Measurements from ENCODE around the gene FIG4.
"Not testable (repeated sequence)": the region's sequence is repeated elsewhere in the genome, so short reads cannot be mapped to it uniquely, and the experiment has no call there.

FIG4 gene

DNA sequence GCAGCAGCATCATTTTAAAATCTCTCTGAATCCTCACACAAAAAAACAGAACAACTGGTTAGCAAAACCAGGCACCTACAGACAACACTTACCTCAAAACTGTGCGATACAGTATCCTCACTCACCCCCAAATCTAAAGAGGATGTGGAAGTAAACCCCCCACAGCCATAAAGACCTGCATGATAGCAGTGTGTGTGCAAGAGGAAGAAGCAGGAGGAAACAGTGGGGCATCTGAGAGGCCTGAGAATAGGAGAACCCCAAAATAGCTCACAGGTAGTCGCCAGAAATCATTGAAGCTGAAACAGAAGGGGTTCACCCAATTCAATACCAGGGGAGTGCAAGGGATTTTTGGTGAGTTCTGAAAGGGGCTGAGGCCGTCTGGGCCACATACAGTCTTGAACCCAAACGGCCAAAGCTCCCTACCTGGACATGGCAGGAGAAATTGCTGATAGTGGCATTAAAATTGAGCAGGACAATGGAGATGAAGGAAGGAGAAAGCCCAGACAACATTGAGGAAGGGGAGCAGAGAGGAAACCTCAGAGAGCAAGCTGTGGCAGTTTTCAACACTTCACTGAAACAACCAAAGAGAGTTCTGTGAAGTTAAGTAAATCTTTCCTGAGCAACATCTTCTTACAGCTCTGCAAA lies 129.7 kb downstream of the FIG4 start:
- Histone ChIP-seq H3K9me3 (ENCODE audit: low read depth, low read length) (no peaks in the 10 kb centered on the region), H3K36me3 (ENCODE audit: insufficient read depth, low read length) (no peaks in the 10 kb centered on the region), H3K9ac (ENCODE audit: insufficient read length) (no peak overlapping the region), H3K4me3 (no peak overlapping the region), H3K27ac (no peak overlapping the region)
- DNase-seq (ENCODE audit: low read depth, low spot score): no peak
- TF ChIP-seq FOXP2 (optimal IDR thresholded peaks at IDR 0.05; ENCODE audit: control extremely low read depth, extremely low read length, insufficient read depth): no peak
- no peak for TF ChIP-seq POLR2AphosphoS5 (IDR thresholded peaks at IDR 0.05; ENCODE audit: borderline replicate concordance, low read depth, low read length)
- no peak for TF ChIP-seq EZH2 (IDR thresholded peaks at IDR 0.05)

DNA sequence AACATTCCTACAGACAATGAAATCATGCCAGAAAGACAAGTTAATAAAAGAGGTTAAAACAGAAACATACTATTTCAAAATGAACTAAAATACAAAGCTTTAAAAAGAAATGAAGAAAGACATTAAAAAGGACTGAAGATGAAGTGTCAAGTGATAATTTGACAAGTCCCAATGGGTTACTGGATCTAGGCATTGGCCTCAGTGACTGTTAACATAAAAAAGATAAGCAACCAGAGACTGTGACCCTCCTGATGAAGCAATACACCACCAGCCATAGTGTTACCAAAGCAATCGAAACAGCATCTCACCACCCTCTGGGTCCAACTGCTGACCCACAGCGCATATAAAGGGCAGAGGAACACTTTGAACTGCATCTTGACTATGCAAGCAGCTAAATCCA lies 130.3 kb downstream of the FIG4 start:
- Histone ChIP-seq H3K9ac (ENCODE audit: insufficient read length) (no peak overlapping the region), H3K9me3 (ENCODE audit: low read depth, low read length) (no peaks in the 10 kb centered on the region), H3K36me3 (ENCODE audit: insufficient read depth, low read length) (no peaks in the 10 kb centered on the region), H3K4me3 (no peak overlapping the region), H3K27ac (no peak overlapping the region)
- DNase-seq (ENCODE audit: low read depth, low spot score): no peak
- TF ChIP-seq POLR2AphosphoS5 (IDR thresholded peaks at IDR 0.05; ENCODE audit: borderline replicate concordance, low read depth, low read length) (no peak), EZH2 (IDR thresholded peaks at IDR 0.05) (no peak), FOXP2 (optimal IDR thresholded peaks at IDR 0.05; ENCODE audit: control extremely low read depth, extremely low read length, insufficient read depth) (no peak)

DNA sequence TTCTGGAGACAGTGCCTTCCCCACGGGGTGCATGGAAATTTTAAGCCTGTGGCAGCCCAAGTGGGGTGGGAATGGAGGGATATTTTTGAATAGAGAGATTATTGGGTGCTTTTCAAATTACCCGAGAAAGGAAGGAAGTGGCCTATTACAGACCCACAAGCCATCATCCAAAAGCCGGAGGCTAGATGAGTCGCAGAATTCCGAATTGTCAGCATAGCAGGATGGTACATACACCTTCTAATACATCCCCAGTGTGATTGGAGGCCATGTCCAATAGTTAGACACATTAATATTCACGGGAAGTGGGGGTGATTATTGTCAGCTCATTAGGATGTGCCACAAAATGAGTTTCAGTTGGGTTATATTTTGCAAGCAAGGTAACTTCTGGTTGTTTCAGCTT lies 133.0 kb downstream of the FIG4 start:
- no peak for TF ChIP-seq POLR2AphosphoS5 (IDR thresholded peaks at IDR 0.05; ENCODE audit: borderline replicate concordance, low read depth, low read length)
- no peak for TF ChIP-seq FOXP2 (optimal IDR thresholded peaks at IDR 0.05; ENCODE audit: control extremely low read depth, extremely low read length, insufficient read depth)
- TF ChIP-seq EZH2 (IDR thresholded peaks at IDR 0.05): no peak
- no peaks in the 10 kb centered on the region for H3K36me3 ChIP-seq (ENCODE audit: insufficient read depth, low read length)
- H3K9me3 ChIP-seq (ENCODE audit: low read depth, low read length): no peaks in the 10 kb centered on the region
- DNase-seq (ENCODE audit: low read depth, low spot score): no peak
- H3K9ac ChIP-seq (ENCODE audit: insufficient read length): no peak overlapping the region
- H3K27ac ChIP-seq: no peak overlapping the region
- H3K4me3 ChIP-seq: no peak overlapping the region

DNA sequence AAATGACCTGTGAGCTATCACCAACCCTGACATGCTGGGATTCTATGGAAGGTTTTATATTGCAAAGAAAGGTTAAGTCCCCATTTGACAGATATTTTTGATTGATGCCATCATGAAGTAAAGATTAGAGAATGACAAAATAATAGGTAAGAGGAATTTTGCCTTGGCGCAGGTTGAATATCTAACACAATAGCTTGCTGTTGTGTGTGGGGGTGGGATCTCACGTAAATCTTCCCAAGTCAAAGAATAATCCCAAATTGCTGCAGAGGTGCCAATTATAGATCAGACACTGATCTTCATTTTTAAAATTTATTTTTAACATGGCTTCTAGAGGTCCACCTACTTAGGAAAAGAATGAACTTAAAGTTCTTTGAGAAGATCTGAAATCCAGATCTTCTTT lies 135.5 kb downstream of the FIG4 start:
- TF ChIP-seq EZH2 (IDR thresholded peaks at IDR 0.05) (no peak), FOXP2 (optimal IDR thresholded peaks at IDR 0.05; ENCODE audit: control extremely low read depth, extremely low read length, insufficient read depth) (no peak), POLR2AphosphoS5 (IDR thresholded peaks at IDR 0.05; ENCODE audit: borderline replicate concordance, low read depth, low read length) (no peak)
- DNase-seq (ENCODE audit: low read depth, low spot score): no peak

DNA sequence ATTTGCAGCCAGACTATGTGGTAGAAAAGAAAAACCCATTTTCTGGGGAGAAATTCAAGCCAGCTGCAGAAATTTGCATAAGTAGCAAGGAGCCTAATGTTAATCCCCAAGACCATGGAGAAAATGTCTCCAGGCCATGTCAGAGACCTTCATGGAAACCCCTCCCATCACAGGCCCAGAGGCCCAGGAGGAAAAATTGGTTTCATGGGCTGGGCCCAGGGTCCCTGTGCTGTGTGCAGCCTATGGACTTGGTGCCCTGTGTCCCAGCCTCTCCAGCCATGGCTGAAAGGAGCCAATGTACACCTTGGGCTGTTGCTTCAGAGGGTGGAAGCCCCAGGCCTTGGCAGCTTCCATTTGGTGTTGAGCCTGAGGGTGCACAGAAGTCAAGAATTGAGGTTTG lies 140.3 kb downstream of the FIG4 start:
- DNase-seq (ENCODE audit: low read depth, low spot score); H3K27ac ChIP-seq; H3K9ac ChIP-seq (ENCODE audit: insufficient read length); H3K36me3 ChIP-seq (ENCODE audit: insufficient read depth, low read length); H3K4me3 ChIP-seq; H3K9me3 ChIP-seq (ENCODE audit: low read depth, low read length): not testable (repeated sequence)

More for the DNA sequence above, 135.5 kb downstream of the FIG4 start:
- H3K27ac ChIP-seq: no peak overlapping the region
- no peak overlapping the region for H3K9ac ChIP-seq (ENCODE audit: insufficient read length)
- no peaks in the 10 kb centered on the region for H3K9me3 ChIP-seq (ENCODE audit: low read depth, low read length)
- H3K4me3 ChIP-seq: no peak overlapping the region
- no peaks in the 10 kb centered on the region for H3K36me3 ChIP-seq (ENCODE audit: insufficient read depth, low read length)

DNA sequence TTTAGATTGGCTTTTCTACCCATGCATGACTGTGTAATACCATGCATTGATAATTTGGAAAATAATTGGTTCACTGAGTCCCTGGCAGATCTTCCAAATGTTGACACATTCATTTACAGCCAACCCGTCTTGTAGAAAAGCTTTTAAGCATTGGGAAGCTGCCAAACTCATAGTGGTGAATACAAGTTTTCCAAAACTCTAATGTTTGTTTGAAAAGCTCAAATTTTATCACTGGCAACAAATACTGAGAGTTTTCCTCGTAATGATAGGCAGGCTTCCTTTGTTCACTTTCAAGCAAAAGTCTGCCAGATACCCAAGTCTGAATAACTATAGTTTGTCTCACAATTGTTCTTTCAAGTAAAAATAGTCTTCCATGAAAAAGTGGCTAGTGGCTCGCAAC lies 143.0 kb downstream of the FIG4 start:
- TF ChIP-seq EZH2 (IDR thresholded peaks at IDR 0.05): no peak
- no peak for TF ChIP-seq FOXP2 (optimal IDR thresholded peaks at IDR 0.05; ENCODE audit: control extremely low read depth, extremely low read length, insufficient read depth)
- TF ChIP-seq POLR2AphosphoS5 (IDR thresholded peaks at IDR 0.05; ENCODE audit: borderline replicate concordance, low read depth, low read length): no peak
- Histone ChIP-seq H3K36me3 (ENCODE audit: insufficient read depth, low read length) (no peaks in the 10 kb centered on the region), H3K9ac (ENCODE audit: insufficient read length) (no peak overlapping the region), H3K9me3 (ENCODE audit: low read depth, low read length) (no peaks in the 10 kb centered on the region), H3K27ac (peak overlapping the region; percentile 68; the same call in 1 of the 2 replicates), H3K4me3 (peak overlapping the region; percentile 15; the same call in 1 of the 2 replicates)
- no peak for DNase-seq (ENCODE audit: low read depth, low spot score)

DNA sequence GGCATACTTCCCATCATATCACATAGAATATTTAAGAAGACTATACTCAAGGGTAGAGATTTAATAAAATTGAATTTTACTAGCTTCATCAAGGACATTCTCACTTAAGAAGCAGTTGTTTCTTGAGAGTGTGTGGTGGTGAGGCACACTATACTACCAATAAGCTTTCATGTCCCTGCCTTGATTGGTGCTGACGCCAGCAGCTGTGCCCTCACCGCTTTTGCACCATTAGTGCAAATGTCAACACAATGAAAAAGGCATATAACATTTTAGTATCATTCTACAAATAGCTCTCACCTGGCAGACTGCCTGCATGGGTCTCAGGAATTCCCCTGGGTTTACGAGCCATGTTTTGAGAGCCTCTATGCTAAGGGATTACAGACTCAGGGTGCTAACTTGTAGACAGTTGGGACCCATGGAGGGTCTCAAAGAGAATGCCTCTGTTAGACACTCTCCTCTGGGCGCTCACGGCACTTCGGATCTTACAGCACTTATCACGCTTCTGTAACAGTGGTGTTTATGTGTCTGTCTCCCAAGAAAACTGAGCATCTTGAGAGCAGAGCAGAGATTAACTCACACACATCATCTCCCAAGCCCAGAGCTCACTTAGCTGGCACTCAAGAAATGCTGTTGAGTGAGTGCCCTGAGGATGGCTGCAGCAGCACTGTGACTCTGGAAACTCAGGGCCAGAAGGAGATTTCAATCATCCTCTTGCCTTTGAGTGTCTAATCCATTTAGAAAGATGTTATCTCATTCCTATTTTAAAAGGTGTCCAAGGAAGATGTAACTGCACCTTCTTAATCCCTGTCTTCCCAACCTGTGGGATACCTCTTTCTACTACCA lies 143.7 kb downstream of the FIG4 start:
- TF ChIP-seq FOXP2 (optimal IDR thresholded peaks at IDR 0.05; ENCODE audit: control extremely low read depth, extremely low read length, insufficient read depth) (no peak), POLR2AphosphoS5 (IDR thresholded peaks at IDR 0.05; ENCODE audit: borderline replicate concordance, low read depth, low read length) (no peak), EZH2 (IDR thresholded peaks at IDR 0.05) (no peak)
- Histone ChIP-seq H3K9me3 (ENCODE audit: low read depth, low read length) (no peaks in the 10 kb centered on the region), H3K4me3 (no peak overlapping the region), H3K9ac (ENCODE audit: insufficient read length) (no peak overlapping the region), H3K36me3 (ENCODE audit: insufficient read depth, low read length) (no peaks in the 10 kb centered on the region), H3K27ac (peak overlapping the region; percentile 68; the same call in 1 of the 2 replicates)
- DNase-seq (ENCODE audit: low read depth, low spot score): no peak

DNA sequence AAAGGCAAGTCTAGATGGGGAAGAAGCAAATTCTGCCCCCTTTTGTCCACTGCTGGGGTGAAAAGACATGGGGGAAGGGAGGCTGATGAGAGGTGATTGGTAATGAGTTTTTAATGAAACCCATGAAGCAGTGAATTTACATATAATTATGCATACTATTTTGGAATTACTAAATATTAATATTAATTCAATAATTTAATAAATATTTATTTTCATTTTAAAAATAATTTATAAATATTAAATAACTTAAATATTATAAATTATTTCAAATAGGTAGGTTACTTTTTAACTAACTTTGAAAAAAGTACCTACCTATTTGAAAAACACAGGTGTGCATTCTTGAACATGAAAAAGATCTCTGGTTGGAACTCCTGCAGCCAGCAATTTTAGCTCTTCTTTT lies 148.9 kb downstream of the FIG4 start:
- no peaks in the 10 kb centered on the region for H3K9me3 ChIP-seq (ENCODE audit: low read depth, low read length)
- H3K36me3 ChIP-seq (ENCODE audit: insufficient read depth, low read length): no peaks in the 10 kb centered on the region
- H3K9ac ChIP-seq (ENCODE audit: insufficient read length): no peak overlapping the region
- H3K27ac ChIP-seq: no peak overlapping the region
- TF ChIP-seq EZH2 (IDR thresholded peaks at IDR 0.05) (no peak), POLR2AphosphoS5 (IDR thresholded peaks at IDR 0.05; ENCODE audit: borderline replicate concordance, low read depth, low read length) (no peak), FOXP2 (optimal IDR thresholded peaks at IDR 0.05; ENCODE audit: control extremely low read depth, extremely low read length, insufficient read depth) (no peak)
- no peak for DNase-seq (ENCODE audit: low read depth, low spot score)
- no peak overlapping the region for H3K4me3 ChIP-seq

Measured in SK-N-MC (cell line).